MM.1S (cell line): ENCODE data around the gene CCDC54.

Source experiments
- EZH2phosphoT487 ChIP-seq: fragments of 300-600 bp; sonication (generic); IDR thresholded peaks from 2 replicates; pipeline ENCODE4 v1.6.1; 2018; ENCODE audit warnings: antibody characterized with exemption, low read length
- TF ChIP-seq, protein P1 (sequence below): fragments of 300-600 bp; sonication (generic); IDR thresholded peaks from 2 replicates; pipeline ENCODE4 v1.5.1; 2016; ENCODE audit warnings: antibody characterized with exemption, low read length, mixed read lengths

DNA sequence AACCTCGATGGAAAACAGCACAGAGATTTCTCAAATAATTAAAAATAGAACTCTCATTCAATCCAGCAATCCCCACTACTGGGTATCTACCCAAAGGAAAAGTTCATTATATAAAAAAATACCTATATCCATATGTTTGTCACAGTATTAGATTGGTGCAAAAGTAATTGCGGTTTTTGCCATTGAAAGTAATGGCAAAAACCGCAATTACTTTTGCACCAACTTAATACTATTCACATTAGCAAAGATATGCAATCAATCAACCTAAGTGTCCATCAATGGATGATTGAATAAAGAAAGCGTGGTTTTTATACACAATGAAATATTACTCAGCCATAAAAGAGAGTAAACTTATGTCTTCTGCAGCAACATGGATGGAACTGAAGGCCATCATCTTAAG is 12.2 kb upstream of the CCDC54 start:
- TF ChIP-seq, protein P1, sequence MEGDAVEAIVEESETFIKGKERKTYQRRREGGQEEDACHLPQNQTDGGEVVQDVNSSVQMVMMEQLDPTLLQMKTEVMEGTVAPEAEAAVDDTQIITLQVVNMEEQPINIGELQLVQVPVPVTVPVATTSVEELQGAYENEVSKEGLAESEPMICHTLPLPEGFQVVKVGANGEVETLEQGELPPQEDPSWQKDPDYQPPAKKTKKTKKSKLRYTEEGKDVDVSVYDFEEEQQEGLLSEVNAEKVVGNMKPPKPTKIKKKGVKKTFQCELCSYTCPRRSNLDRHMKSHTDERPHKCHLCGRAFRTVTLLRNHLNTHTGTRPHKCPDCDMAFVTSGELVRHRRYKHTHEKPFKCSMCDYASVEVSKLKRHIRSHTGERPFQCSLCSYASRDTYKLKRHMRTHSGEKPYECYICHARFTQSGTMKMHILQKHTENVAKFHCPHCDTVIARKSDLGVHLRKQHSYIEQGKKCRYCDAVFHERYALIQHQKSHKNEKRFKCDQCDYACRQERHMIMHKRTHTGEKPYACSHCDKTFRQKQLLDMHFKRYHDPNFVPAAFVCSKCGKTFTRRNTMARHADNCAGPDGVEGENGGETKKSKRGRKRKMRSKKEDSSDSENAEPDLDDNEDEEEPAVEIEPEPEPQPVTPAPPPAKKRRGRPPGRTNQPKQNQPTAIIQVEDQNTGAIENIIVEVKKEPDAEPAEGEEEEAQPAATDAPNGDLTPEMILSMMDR = no peak
- no peak for TF ChIP-seq EZH2phosphoT487
